T-helper 17 cell (primary cell): ENCODE measurements around the gene MS4A10. TPM values are rescaled to one million over a fixed set of nuclear protein-coding genes. Genes with fewer than 3 reads are reported as not detected.
"Not testable (repeated sequence)": the region's sequence is repeated elsewhere in the genome, so short reads cannot be mapped to it uniquely, and the experiment has no call there.

Source experiments
- ATAC-seq: fragments of 150-1000 bp; cut with Tn5 transposase; 2 replicates; pipeline ENCODE4 v1.10.0; 2021; ENCODE audit warnings: mild to moderate bottlenecking, moderate library complexity
- DNase-seq, 3 donors: peaks; one replicate each; pipeline versions ENCODE4 v3.0.0 to v3.0.0-alpha.2; 2020 to 2021
- H3K9me3 ChIP-seq: one replicate; pipeline ENCODE4 v1.7.0; 2013; ENCODE audit warnings: low read length, mild to moderate bottlenecking; ENCODE audit not compliant: control insufficient read depth, poor library complexity, severe bottlenecking
- H3K27ac Mint-ChIP-seq: one replicate; pipeline ENCODE4 v1.8.0; 2022; ENCODE audit warnings: mild to moderate bottlenecking, moderate library complexity, mixed read lengths
- H3K27me3 Mint-ChIP-seq: one replicate; pipeline ENCODE4 v1.8.0; 2022; ENCODE audit warnings: mixed read lengths
- H3K36me3 Mint-ChIP-seq: one replicate; pipeline ENCODE4 v1.8.0; 2022; ENCODE audit warnings: low read depth, mixed read lengths
- H3K4me1 Mint-ChIP-seq: one replicate; pipeline ENCODE4 v1.8.0; 2022; ENCODE audit warnings: mild to moderate bottlenecking, mixed read lengths
- H3K4me3 Mint-ChIP-seq: one replicate; pipeline ENCODE4 v1.8.0; 2022; ENCODE audit warnings: mild to moderate bottlenecking, moderate library complexity, mixed read lengths
- total RNA-seq, 4 donors: library from RNA in 2 of 4; stranded (reverse) in 2 of 4; gene quantifications; one replicate each; pipeline ENCODE4 v1.2.3 and lab custom pipeline; 2022 to 2026

The MS4A10 gene
- total RNA-seq, 2 donors from 2014 or later: not detected

DNA sequence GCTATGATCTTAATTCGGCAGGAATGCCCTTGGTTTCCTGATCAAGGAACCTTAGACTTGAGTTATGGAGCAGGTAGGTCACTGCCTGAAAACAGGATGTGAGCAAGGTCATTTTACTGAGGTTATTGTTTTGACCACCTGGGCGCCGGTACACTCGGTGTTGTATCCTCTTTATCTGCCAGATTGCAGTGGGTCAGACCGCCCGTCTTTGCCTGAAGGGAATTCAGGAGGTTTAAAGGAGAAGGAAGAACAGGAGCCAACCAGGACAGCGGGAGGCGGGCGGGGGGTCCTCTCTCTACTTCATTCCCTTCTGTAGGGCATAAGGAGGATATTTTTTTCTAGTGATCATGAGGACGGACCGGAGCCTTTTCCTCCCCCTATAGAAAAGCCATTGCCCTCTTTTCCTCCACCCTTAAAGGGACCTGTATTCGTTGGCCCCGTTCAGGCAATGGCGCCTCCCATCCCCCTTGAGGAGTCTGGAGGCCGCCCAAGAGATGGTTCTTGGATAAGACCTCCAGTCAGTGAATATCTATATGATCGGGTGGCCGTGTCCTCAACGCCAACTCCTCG lies 27.8 kb upstream of the MS4A10 start:
- no peak overlapping the region for H3K27ac Mint-ChIP-seq
- H3K4me1 Mint-ChIP-seq: peaks cover 7% of the 10 kb centered on the region
- DNase-seq (no peak), ATAC-seq (no peak)
- H3K36me3 Mint-ChIP-seq: peaks cover 4% of the 10 kb centered on the region
- no peak overlapping the region for H3K4me3 Mint-ChIP-seq
- no peaks in the 10 kb centered on the region for H3K9me3 ChIP-seq
- H3K27me3 Mint-ChIP-seq: peaks cover 81% of the 10 kb centered on the region

DNA sequence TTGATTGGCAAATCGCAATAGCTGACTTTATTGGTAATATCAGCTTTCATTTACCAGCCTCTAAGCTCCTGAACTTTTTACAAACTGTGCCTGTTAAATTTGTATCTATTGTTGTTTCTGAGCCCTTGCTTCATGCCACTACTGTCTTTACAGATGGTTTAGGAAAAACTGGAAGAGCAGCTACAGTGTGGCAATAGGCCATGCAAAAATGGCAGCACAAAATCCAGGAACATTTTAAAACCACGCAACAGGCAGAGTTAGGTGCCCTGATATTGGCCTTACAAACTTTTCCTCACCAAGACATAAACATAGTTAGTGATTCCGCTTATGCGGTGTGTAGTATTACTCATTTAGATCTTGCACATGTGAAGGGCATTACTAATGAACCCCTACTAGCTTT lies 26.5 kb upstream of the MS4A10 start:
- not testable (repeated sequence) for ATAC-seq, DNase-seq, H3K9me3 ChIP-seq, H3K27ac Mint-ChIP-seq, H3K36me3 Mint-ChIP-seq, H3K4me1 Mint-ChIP-seq, H3K4me3 Mint-ChIP-seq
- H3K27me3 Mint-ChIP-seq: peaks cover 82% of the 10 kb centered on the region

DNA sequence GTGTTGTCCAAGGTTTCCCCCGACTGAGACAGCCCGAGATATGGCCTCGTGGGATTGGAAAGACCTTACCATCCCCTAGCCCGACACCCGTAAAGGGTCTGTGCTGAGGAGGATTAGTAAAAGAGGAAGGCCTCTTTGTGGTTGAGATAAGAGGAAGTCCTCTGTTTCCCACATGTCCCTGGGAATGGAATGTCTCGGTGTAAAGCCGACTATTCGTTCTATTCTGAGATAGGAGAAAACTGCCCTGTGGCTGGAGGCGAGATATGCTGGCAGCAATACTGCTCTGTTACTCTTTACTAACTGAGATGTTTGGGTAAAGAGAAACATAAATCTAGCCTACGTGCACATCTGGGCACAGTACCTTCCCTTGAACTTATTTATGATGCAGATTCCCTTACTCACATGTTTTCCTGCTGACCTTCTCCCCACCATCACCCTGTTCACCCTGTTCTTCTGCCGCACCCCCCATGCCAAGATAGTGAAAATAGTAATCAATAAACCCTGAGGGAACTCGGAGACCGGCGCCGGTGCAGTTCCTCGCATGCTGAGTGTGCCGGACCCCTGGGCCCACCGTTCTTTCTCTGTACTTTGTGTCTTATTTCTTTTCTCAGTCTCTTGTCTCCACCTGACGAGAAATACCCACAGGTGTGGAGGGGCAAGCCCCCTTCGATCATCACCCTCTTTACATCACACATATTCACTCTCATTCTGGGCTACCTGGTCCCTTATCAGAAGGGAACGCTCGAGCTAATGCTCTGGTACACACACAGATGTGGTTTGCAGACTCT lies 25.5 kb upstream of the MS4A10 start:
- not testable (repeated sequence) for DNase-seq, H3K4me1 Mint-ChIP-seq
- peaks cover 92% of the 10 kb centered on the region for H3K27me3 Mint-ChIP-seq

DNA sequence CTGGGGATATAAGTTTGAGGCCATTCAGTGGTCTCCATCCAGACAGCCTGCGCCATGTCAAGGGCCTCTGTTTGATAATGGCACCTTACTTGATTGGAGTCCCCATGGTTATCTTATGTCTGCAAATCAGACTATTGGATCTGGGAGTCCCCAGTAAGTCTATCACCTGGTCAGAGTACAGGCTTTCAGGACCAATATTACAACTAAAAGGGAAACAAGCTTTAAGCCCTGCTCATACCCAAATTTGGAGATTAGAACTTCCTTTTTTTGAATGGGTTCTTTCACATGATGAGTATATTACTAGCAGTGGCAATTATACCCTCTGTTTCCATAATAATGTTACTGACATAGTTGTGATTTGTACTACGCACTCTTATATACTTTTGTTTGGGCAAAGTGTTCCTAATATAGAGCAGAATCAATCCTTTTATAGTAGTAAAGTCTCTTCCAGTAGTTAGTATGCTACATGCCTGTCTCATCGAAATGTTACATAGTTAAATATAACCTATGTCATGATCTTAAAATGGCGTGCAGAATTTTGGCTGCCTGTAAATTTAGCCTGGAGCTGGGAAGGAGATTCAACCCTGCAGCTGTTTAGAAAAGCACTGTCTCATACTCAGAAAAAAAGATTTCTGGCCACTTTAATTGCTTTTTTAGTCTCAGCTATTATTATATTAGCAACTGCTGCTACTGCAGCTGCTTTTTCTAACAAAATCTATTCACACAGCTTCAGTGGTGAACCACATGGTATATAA lies 23.5 kb upstream of the MS4A10 start:
- no peak for ATAC-seq
- no peak for DNase-seq
- H3K9me3 ChIP-seq: no peaks in the 10 kb centered on the region
- Mint-ChIP-seq H3K4me3 (no peak overlapping the region), H3K4me1 (peaks cover 7% of the 10 kb centered on the region), H3K27ac (no peak overlapping the region), H3K27me3 (peaks cover 90% of the 10 kb centered on the region), H3K36me3 (peaks cover 8% of the 10 kb centered on the region)

More for the DNA sequence above, 25.5 kb upstream of the MS4A10 start:
- not testable (repeated sequence) for H3K27ac Mint-ChIP-seq, H3K9me3 ChIP-seq, ATAC-seq, H3K36me3 Mint-ChIP-seq, H3K4me3 Mint-ChIP-seq

DNA sequence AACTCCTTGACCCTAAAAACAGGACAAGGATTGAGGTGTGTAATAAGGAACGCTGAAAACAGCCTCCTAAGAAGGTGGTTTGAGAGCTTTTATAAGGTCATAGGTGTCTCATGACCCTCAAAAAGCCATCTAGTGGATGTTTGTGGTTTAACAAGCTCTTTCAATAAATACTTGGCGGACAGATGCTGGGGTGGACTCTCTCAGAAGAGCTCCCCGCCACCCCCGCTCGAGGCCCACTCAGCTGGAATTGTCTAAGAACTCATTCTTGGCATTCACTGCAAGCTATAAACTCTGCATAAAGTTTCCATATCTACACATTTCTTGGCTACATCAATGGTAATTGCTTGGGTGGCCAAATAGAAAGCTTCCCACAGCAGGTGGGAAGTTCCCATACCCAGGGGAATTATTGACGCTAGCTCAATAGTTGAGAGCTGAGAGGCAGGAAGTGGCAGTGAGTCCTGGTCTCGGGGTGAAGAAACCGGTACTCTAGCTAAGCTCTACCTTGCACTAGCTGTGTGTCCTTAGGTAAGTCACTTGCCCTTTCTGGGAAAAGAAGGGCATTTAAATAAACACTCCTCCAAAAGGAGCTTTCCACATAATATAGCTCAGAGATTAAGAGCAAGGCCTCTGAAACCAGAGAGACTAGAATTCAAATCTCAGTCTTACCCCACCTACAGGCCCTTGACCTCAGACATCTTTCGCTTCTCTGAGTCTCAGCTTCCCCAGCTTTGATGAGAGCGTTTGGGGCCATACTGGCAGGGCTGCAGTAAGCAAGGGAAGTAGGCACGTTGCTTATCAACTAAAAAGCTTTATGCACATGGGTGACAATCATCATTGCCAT lies 22.1 kb upstream of the MS4A10 start:
- ATAC-seq (peak; percentile 42), DNase-seq (no peak)
- Mint-ChIP-seq H3K36me3 (peaks cover 8% of the 10 kb centered on the region), H3K27me3 (peaks cover 77% of the 10 kb centered on the region), H3K27ac (no peak overlapping the region), H3K4me1 (peaks cover 7% of the 10 kb centered on the region), H3K4me3 (peak overlapping the region; percentile 7)
- H3K9me3 ChIP-seq: no peaks in the 10 kb centered on the region

DNA sequence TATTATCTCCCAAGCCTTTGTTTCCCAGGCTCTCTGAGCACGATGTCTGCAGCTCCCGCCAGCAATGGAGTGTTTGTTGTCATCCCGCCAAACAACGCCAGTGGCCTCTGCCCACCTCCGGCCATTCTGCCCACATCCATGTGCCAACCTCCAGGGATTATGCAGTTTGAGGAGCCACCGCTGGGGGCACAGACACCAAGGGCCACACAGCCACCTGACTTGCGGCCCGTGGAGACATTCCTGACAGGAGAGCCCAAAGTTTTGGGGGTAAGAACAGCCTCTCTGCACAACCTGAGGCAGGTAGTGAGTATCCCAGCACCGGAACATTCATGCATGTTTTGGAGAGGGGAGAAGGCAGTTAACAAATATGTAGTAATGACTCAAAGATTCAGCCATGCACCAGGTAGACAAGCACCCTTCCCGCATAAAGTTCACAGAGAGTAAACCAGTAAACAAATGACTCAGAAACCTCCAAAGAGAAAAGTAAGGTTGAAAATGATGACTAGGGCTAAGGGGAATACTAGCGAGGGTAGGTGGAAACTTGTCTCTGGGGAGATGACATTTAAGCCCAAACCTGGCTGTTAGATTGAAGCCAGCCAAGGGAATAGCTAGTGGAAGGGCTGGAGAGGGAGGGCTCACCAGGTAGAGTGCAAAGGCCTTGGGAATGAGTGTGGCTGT lies 21.3 kb upstream of the MS4A10 start:
- Mint-ChIP-seq H3K27ac (no peak overlapping the region), H3K4me3 (no peak overlapping the region), H3K36me3 (peaks cover 8% of the 10 kb centered on the region), H3K4me1 (peaks cover 7% of the 10 kb centered on the region), H3K27me3 (peaks cover 76% of the 10 kb centered on the region)
- H3K9me3 ChIP-seq: no peaks in the 10 kb centered on the region
- ATAC-seq (no peak), DNase-seq (no peak)

DNA sequence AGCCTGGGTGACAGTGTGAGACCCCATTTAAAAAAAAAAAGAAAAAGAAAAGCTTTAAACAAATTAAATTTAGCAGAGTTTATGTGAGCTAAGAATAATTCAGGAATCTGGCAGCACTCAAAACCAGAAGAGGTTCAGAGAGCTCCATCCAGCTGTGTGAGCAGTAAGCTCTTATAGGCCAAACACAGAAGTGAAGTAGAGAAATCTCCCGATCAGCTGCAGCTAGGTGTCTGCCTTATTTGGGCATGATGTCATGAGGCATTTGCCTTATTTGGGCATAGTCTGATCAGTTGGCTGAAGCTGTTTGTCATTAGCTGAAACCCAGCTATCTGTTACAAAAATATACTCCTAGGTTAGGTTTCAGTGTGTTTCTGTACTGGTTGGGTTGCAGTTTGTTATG lies 20.3 kb upstream of the MS4A10 start:
- Mint-ChIP-seq H3K36me3 (peaks cover 5% of the 10 kb centered on the region), H3K4me1 (peaks cover 2% of the 10 kb centered on the region), H3K27me3 (peaks cover 75% of the 10 kb centered on the region), H3K27ac (no peak overlapping the region), H3K4me3 (no peak overlapping the region)
- DNase-seq (no peak), ATAC-seq (no peak)
- H3K9me3 ChIP-seq: no peaks in the 10 kb centered on the region

DNA sequence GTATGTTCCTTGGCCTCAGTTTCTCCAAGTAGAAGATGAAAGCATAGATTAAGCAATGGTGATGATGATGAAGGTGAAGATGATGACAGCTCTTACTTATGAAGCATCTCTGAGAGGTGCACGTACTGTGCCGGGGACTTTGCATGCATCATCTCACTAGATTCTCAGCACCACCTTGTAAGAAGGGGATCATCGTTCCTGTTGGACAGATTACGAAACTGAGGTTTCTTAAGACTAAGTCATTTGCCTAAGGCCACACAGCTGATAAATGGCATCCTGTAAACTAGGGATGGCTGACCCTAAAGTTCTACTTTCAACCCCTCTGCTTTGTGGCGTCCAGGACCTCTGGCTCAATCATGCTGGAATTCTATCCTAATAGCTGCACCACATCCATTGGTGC lies 19.8 kb upstream of the MS4A10 start:
- Mint-ChIP-seq H3K27ac (no peak overlapping the region), H3K4me1 (no peaks in the 10 kb centered on the region), H3K36me3 (peaks cover 4% of the 10 kb centered on the region), H3K4me3 (no peak overlapping the region), H3K27me3 (peaks cover 73% of the 10 kb centered on the region)
- H3K9me3 ChIP-seq: no peaks in the 10 kb centered on the region
- no peak for ATAC-seq
- DNase-seq: no peak

DNA sequence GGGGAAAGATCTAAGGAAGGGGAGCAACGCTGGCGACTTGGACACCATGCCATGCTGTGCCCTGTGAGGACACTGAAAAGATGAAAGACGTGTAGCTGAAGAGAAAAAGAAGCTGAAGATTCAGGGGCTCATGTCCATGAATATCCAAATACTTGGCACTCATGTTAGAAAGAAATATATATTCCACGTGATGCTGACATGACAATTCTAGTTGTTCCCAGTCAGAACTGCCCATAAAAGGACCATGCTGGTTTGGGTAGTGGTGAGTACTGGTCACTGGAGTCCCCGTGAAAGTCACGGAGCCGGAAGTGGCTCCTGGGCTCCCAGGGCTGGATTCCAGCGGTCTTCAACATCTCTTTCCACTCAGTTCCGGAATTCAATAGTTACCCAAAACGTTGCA lies 18.6 kb upstream of the MS4A10 start:
- H3K36me3 Mint-ChIP-seq: peaks cover 4% of the 10 kb centered on the region
- H3K4me1 Mint-ChIP-seq: no peaks in the 10 kb centered on the region
- H3K27ac Mint-ChIP-seq: no peak overlapping the region
- no peaks in the 10 kb centered on the region for H3K9me3 ChIP-seq
- no peak overlapping the region for H3K4me3 Mint-ChIP-seq
- DNase-seq: no peak
- H3K27me3 Mint-ChIP-seq: peaks cover 68% of the 10 kb centered on the region
- ATAC-seq: no peak

DNA sequence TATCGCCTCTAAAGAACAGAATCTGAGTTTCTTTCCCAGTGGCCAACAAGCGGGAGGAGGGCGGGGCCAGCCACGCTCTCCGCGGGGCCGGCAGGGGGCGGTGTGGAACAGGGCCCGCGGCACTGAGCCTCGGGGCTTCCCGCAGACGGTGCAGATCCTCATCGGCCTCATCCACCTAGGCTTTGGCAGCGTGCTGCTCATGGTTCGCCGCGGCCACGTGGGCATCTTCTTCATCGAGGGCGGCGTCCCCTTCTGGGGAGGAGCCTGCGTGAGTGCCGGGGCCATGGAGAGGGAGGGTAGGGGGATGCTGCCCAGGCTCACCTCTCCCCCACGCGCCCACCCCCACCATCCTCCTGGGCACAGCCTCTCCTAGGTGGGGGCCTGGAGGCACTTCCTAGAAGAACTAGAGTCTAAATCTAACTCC lies 17.7 kb upstream of the MS4A10 start:
- no peaks in the 10 kb centered on the region for H3K9me3 ChIP-seq
- Mint-ChIP-seq H3K27ac (no peak overlapping the region), H3K36me3 (peaks cover 4% of the 10 kb centered on the region), H3K4me1 (peaks cover 3% of the 10 kb centered on the region), H3K4me3 (no peak overlapping the region), H3K27me3 (peaks cover 71% of the 10 kb centered on the region)
- peak; percentile 37 for ATAC-seq
- DNase-seq: no peak

DNA sequence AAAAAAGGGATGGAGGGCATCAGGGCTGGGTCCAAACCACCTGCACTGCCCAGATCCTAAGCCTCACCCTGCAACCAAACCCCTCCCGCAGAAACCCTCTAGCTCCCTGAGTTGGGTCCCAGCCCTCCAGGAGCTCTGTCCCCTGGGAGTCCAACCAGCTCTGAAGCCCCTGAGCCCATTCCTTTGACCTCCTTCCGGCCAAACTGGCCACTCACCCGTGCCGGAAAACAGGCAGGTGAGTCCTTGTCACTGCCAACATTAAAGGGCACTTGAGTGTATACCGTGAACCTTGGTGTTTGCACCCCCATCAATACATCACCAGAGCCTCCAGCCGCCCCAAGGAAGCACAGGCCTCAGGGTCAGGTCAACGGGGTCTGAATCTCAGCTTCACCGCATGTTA lies 16.9 kb upstream of the MS4A10 start:
- ATAC-seq (no peak), DNase-seq (no peak)
- peaks cover 4% of the 10 kb centered on the region for H3K36me3 Mint-ChIP-seq
- H3K27ac Mint-ChIP-seq: no peak overlapping the region
- H3K27me3 Mint-ChIP-seq: peaks cover 66% of the 10 kb centered on the region
- H3K9me3 ChIP-seq: no peaks in the 10 kb centered on the region
- H3K4me3 Mint-ChIP-seq: no peak overlapping the region
- H3K4me1 Mint-ChIP-seq: peaks cover 3% of the 10 kb centered on the region

DNA sequence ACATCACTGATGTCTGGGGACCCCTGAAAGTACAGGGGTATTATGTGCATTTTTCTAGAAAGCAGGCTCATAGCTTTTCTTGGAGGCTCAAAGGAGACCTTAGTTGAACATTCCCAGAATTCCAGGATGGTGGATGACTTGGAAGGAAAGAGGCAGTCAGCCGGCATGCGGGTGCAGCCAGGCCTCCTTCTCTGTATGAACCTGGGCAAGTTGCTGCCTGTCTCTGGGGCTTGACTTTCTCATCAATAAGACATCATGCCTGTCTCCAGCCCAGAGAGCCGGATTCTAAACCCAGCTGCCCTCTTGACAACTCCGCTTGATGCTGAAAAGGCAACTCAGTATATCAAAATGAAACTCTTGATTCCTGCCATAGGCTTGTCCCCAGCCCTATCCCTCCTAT lies 15.9 kb upstream of the MS4A10 start:
- H3K9me3 ChIP-seq: no peaks in the 10 kb centered on the region
- no peak overlapping the region for H3K27ac Mint-ChIP-seq
- DNase-seq: no peak
- no peak for ATAC-seq
- peaks cover 4% of the 10 kb centered on the region for H3K4me1 Mint-ChIP-seq
- H3K27me3 Mint-ChIP-seq: peaks cover 62% of the 10 kb centered on the region
- H3K36me3 Mint-ChIP-seq: peaks cover 2% of the 10 kb centered on the region
- no peak overlapping the region for H3K4me3 Mint-ChIP-seq
